ENCODE data around the gene DENND1B. TPM values are rescaled to one million over a fixed set of nuclear protein-coding genes. Genes with fewer than 3 reads are reported as not detected.

DENND1B gene
- total and polyA plus RNA-seq, 2 of the 13 experiments (the other 11 are each of a cell fraction or from before 2014, with no cell fraction given) = 2.6 to 5.7 TPM

DNA sequence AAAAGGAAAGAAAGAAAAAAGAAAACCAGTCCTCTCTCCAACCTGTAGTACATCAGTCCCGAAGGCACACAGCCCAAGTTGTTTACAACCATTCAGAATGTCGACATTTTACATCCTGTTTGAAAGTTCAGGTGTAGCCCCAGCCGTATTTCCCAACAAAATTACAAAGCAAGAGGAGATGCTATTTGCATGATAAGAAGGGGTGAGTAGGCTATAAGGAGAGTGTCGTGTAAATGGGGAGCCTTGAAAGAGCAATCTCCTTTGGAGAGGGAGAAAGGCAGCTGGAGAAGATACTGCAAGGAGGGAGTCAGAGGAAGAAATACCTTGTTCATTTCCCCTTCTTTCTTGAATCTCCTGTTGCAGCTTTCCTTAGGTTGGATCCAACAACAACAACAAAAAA, 35.5 kb upstream of the DENND1B start:
- no peak overlapping the region for H2AFZ ChIP-seq (ENCODE audit: low read length)

More for the DNA sequence above, 35.5 kb upstream of the DENND1B start:
- Histone ChIP-seq H3K9me3 (ENCODE audit: low read length) (no peaks in the 10 kb centered on the region), H3K27ac (ENCODE audit: extremely low read length, insufficient read depth, low read length) (no peak overlapping the region), H3K27me3 (ENCODE audit: control insufficient read depth in 1 of 2, insufficient read depth in 2 of 2, low read length in 2 of 2) (no peaks in the 10 kb centered on the region), H3K79me2 (ENCODE audit: insufficient read depth, low read length) (no peaks in the 10 kb centered on the region), H3K36me3 (replicated peaks in 1 of 2; ENCODE audit: control insufficient read depth in 1 of 2, insufficient read depth in 2 of 2, low read length in 2 of 2) (no peaks in the 10 kb centered on the region), H3K4me2 (ENCODE audit: low read depth, low read length) (no peak overlapping the region), H3K9ac (ENCODE audit: insufficient read depth, low read depth, low read length) (no peak overlapping the region), H3K4me1 (ENCODE audit: insufficient read depth, low read length) (peaks cover 36% of the 10 kb centered on the region), H4K20me1 (ENCODE audit: insufficient read depth, low read length) (no peaks in the 10 kb centered on the region), H3K4me3 (replicated peaks in 1 of 3; ENCODE audit: insufficient read depth in 1 of 3, low read depth in 2 of 3, low read length in 3 of 3) (no peak overlapping the region)
- CTCF ChIA-PET (ENCODE audit: low intra/inter-chr PET ratio, low total read pairs) = no interaction called here
- TF ChIP-seq ZXDC (CRISPR knock-in tag; IDR thresholded peaks at IDR 0.05) = no peak
- no peak for TF ChIP-seq PHF21A (CRISPR knock-in tag; IDR thresholded peaks at IDR 0.05)
- TF ChIP-seq CENPT (CRISPR knock-in tag; IDR thresholded peaks at IDR 0.05; ENCODE audit: low read depth) = no peak
- no peak for TF ChIP-seq CBFB (CRISPR knock-in tag; IDR thresholded peaks at IDR 0.05)
- no peak for TF ChIP-seq ATRX (CRISPR knock-in tag; IDR thresholded peaks at IDR 0.05; ENCODE audit: borderline replicate concordance)
- TF ChIP-seq ZNF770 (CRISPR knock-in tag; IDR thresholded peaks at IDR 0.05) = no peak
- TF ChIP-seq ZMAT5 (CRISPR knock-in tag; IDR thresholded peaks at IDR 0.05; ENCODE audit: borderline replicate concordance, low read depth) = no peak
- TF ChIP-seq ZNF782 (CRISPR knock-in tag; IDR thresholded peaks at IDR 0.05; ENCODE audit: borderline replicate concordance) = no peak
- TF ChIP-seq, protein P1, sequence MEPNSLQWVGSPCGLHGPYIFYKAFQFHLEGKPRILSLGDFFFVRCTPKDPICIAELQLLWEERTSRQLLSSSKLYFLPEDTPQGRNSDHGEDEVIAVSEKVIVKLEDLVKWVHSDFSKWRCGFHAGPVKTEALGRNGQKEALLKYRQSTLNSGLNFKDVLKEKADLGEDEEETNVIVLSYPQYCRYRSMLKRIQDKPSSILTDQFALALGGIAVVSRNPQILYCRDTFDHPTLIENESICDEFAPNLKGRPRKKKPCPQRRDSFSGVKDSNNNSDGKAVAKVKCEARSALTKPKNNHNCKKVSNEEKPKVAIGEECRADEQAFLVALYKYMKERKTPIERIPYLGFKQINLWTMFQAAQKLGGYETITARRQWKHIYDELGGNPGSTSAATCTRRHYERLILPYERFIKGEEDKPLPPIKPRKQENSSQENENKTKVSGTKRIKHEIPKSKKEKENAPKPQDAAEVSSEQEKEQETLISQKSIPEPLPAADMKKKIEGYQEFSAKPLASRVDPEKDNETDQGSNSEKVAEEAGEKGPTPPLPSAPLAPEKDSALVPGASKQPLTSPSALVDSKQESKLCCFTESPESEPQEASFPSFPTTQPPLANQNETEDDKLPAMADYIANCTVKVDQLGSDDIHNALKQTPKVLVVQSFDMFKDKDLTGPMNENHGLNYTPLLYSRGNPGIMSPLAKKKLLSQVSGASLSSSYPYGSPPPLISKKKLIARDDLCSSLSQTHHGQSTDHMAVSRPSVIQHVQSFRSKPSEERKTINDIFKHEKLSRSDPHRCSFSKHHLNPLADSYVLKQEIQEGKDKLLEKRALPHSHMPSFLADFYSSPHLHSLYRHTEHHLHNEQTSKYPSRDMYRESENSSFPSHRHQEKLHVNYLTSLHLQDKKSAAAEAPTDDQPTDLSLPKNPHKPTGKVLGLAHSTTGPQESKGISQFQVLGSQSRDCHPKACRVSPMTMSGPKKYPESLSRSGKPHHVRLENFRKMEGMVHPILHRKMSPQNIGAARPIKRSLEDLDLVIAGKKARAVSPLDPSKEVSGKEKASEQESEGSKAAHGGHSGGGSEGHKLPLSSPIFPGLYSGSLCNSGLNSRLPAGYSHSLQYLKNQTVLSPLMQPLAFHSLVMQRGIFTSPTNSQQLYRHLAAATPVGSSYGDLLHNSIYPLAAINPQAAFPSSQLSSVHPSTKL (CRISPR knock-in tag; IDR thresholded peaks at IDR 0.05) = no peak
- no peak for TF ChIP-seq DMAP1 (CRISPR knock-in tag; IDR thresholded peaks at IDR 0.05)
- POLR2A ChIA-PET = no interaction called here
- WGBS (ENCODE audit: low lambda C conversion rate) = 17% methylated on average over 4 of the region's 4 CpGs
- no TSS peak for BruUV-seq (replicated peaks)
- DNase-seq (ENCODE audit: low spot score) (no peak), FAIRE-seq (no peak), ATAC-seq (no peak)
- intact Hi-C loops (cut with micrococcal nuclease; ENCODE audit: unreplicated experiment) (no loop called here), in situ Hi-C loops (cut with HindIII; ENCODE audit: extremely low pct_ligation_motif_present, low pct_unique_long_range_greater_than_20kb) (no loop called here)
